ENCODE measurements around the gene MYBPC1.

MYBPC1 gene

DNA sequence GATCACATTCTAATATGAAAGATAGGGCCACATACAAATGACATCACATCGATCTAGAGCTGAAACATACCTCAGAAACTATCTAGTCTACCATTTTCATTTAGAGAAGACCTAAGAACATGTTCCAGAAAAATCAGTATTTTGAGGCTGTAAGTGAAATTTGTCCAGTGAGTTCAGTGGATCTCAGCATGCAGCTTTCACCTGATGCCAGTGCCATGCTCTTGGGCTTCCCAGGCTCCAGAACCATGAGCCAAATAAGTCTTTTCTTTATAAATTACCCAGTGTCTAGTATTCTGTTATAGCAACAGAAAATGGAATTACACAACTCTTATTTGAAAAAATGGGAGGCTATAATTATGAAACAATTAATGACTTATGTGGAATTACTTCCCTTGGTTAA lies 111.6 kb downstream of the MYBPC1 start:
- Histone ChIP-seq H3K27ac (no peak overlapping the region), H3K27me3 (no peaks in the 10 kb centered on the region), H3K36me3 (no peaks in the 10 kb centered on the region), H3K4me1 (peaks cover 0 to 15% (median 3%) of the 10 kb centered on the region in 4 donors), H3K9me3 (no peaks in the 10 kb centered on the region), H3K4me3 (no peak overlapping the region)
- TF ChIP-seq, protein P1, sequence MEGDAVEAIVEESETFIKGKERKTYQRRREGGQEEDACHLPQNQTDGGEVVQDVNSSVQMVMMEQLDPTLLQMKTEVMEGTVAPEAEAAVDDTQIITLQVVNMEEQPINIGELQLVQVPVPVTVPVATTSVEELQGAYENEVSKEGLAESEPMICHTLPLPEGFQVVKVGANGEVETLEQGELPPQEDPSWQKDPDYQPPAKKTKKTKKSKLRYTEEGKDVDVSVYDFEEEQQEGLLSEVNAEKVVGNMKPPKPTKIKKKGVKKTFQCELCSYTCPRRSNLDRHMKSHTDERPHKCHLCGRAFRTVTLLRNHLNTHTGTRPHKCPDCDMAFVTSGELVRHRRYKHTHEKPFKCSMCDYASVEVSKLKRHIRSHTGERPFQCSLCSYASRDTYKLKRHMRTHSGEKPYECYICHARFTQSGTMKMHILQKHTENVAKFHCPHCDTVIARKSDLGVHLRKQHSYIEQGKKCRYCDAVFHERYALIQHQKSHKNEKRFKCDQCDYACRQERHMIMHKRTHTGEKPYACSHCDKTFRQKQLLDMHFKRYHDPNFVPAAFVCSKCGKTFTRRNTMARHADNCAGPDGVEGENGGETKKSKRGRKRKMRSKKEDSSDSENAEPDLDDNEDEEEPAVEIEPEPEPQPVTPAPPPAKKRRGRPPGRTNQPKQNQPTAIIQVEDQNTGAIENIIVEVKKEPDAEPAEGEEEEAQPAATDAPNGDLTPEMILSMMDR (IDR thresholded peaks at IDR 0.05), result no peak
- intact Hi-C loops (cut with DNase I; ENCODE audit: low total_unique reads), result no loop called here
- DNase-seq, result no peak

DNA sequence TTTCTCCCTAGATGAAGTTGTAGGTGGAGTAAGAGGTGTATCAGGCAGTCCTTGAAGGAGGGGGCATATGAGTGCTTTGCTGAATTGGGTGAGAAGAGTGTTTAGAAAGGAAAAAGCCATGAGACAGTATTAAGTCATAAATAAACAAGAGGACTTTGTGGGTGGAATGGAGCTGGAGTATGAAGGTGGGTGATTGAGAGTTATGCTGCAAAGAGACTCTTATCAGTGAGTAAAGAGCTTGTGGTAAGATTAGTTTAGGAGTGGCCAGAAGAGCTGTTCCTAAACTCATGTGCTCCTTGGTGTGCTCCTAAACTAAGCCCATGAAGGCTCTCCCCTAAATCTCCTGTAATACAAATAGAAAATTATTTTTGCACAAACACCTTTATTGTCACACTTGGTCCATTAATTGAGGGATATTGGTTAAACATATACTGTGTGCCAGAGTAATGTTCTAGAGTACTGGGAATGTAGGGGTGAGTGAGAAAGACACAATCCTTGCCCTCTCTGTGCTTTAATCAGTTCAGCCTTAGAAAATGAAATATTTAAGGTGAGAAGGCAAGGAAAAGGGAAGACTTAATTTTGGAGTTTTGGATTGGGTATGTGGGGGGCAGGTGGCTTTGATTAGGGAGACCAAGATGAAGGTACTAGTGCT lies 112.5 kb downstream of the MYBPC1 start:
- Histone ChIP-seq H3K27me3 (no peaks in the 10 kb centered on the region), H3K4me1 (peaks cover 0 to 7% (median 0%) of the 10 kb centered on the region in 4 donors), H3K9me3 (no peaks in the 10 kb centered on the region), H3K4me3 (no peak overlapping the region), H3K36me3 (no peaks in the 10 kb centered on the region), H3K27ac (no peak overlapping the region)
- TF ChIP-seq, protein P1 (IDR thresholded peaks at IDR 0.05), result no peak
- DNase-seq, result no peak
- intact Hi-C loops (cut with DNase I; ENCODE audit: low total_unique reads), result no loop called here

DNA sequence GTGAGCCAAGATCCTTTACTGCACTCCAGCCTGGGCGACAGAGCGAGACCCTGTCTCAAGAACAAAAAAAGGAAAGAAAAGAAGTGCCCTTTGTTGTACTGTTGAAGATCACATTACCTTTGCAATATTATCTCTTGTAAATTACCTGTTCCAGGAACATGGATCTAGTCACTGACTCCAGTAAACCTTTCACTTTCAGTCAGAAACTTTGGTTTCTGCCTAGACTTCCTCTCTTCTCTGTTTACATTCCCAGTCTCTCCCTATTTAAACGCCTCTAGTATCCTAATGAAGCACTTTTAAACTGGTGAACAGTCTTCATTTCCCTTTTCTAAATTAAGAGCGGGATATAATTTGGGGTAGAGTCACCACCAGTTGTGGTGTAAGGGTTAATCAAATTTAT lies 115.5 kb downstream of the MYBPC1 start:
- TF ChIP-seq, protein P1 (IDR thresholded peaks at IDR 0.05), result no peak
- intact Hi-C loops (cut with DNase I; ENCODE audit: low total_unique reads), result no loop called here
- Histone ChIP-seq H3K4me1 (peaks cover 0 to 8% (median 4%) of the 10 kb centered on the region in 4 donors), H3K9me3 (no peaks in the 10 kb centered on the region), H3K4me3 (no peak overlapping the region), H3K27me3 (no peaks in the 10 kb centered on the region), H3K27ac (no peak overlapping the region), H3K36me3 (no peaks in the 10 kb centered on the region)
- DNase-seq, result no peak

DNA sequence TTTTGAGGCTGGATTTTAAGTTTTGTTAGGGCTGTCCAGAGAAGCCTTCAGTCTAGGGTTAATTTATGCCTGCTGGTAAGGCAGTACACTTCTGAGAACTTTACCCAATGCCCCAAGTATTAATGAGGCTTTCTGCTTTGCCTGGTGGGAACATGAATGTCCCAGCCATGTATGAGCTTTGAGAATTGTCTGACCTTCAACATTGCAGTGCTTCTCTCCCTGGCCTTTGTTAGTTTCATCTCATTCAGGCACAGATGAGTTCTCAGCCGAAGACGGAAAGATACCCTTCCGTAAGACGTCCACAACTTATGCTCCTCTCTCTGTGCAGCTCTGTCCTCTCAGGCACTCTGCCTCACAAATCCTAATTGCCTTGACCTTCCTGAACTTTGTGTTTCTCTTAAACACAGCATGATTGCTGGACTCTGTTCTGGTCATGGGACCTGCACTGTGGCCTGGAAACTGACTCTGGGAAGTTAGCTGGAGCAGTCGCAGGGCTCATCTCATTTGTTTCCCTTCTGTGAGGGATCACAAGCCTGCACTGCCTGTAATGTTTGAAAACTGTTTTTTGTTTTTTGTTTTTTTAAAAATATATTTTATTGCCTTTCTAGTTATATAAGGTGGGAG lies 118.4 kb downstream of the MYBPC1 start:
- TF ChIP-seq, protein P1 (IDR thresholded peaks at IDR 0.05), result no peak
- no peaks in the 10 kb centered on the region for H3K36me3 ChIP-seq
- no peak overlapping the region for H3K27ac ChIP-seq
- peak; percentile 72 to 77 for DNase-seq
- H3K4me1 ChIP-seq, result peaks cover 0 to 8% (median 4%) of the 10 kb centered on the region in 4 donors
- H3K27me3 ChIP-seq, result no peaks in the 10 kb centered on the region
- intact Hi-C loops (cut with DNase I; ENCODE audit: low total_unique reads), result no loop called here
- H3K9me3 ChIP-seq, result no peaks in the 10 kb centered on the region
- no peak overlapping the region for H3K4me3 ChIP-seq

DNA sequence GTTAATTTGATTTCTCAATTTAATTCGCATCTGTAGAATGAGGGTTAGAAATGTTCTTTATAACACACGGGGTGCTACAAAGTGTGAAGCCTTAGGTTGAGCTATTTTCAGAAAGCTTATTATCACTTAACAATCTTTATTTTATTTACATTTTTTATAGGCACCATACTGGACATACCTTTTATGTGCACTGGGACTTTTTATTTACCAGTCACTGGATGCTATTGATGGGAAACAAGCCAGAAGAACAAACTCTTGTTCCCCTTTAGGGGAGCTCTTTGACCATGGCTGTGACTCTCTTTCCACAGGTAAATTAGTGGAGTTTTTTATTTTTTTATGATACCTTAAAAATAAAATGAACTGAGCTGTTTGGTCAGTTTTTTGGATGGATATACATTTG lies 119.2 kb downstream of the MYBPC1 start:
- no peaks in the 10 kb centered on the region for H3K36me3 ChIP-seq
- no peak overlapping the region for H3K27ac ChIP-seq
- DNase-seq, result no peak
- TF ChIP-seq, protein P1 (IDR thresholded peaks at IDR 0.05), result no peak
- no peaks in the 10 kb centered on the region for H3K27me3 ChIP-seq
- H3K4me3 ChIP-seq, result no peak overlapping the region
- intact Hi-C loops (cut with DNase I; ENCODE audit: low total_unique reads), result no loop called here
- H3K9me3 ChIP-seq, result no peaks in the 10 kb centered on the region
- peaks cover 0 to 8% (median 4%) of the 10 kb centered on the region in 4 donors for H3K4me1 ChIP-seq
